HG02970 (cell line): ENCODE results near the gene ZBTB8B.
"Not testable (repeated sequence)": the region's sequence is repeated elsewhere in the genome, so short reads cannot be mapped to it uniquely, and the experiment has no call there.

Experiments used
- ATAC-seq: cut with Tn5 transposase; IDR thresholded peaks from one replicate; pipeline ENCODE4 v1.9.1; 2021; ENCODE audit warnings: mild to moderate bottlenecking, moderate library complexity, moderate number of reproducible peaks; ENCODE audit not compliant: unreplicated experiment, low FRiP score

ZBTB8B gene

GRCh38 chr1:32468791-32469190 is 3.9 kb downstream of the ZBTB8B start:
- no peak for ATAC-seq

- no peak for ATAC-seq
Measured at GRCh38 chr1:32470431-32470830, 5.6 kb downstream of the ZBTB8B start.

GRCh38 chr1:32470991-32471694 is 6.3 kb downstream of the ZBTB8B start:
- ATAC-seq: no peak

GRCh38 chr1:32471695-32472362 is 7.0 kb downstream of the ZBTB8B start:
- ATAC-seq: no peak

GRCh38 chr1:32472966-32473365 is 8.1 kb downstream of the ZBTB8B start:
- ATAC-seq: not testable (repeated sequence)

GRCh38 chr1:32474954-32475353 is 10.1 kb downstream of the ZBTB8B start:
- no peak for ATAC-seq

GRCh38 chr1:32480003-32480402 is 15.1 kb downstream of the ZBTB8B start:
- ATAC-seq: no peak

- no peak for ATAC-seq
Measured at GRCh38 chr1:32480761-32481160, 15.9 kb downstream of the ZBTB8B start.

GRCh38 chr1:32481788-32482187 is 16.9 kb downstream of the ZBTB8B start:
- not testable (repeated sequence) for ATAC-seq

GRCh38 chr1:32485554-32486255 is 20.8 kb downstream of the ZBTB8B start:
- no peak for ATAC-seq

- ATAC-seq: no peak
Measured at GRCh38 chr1:32486463-32487113, 21.7 kb downstream of the ZBTB8B start.

- ATAC-seq: no peak
Measured at GRCh38 chr1:32487182-32487581, 22.3 kb downstream of the ZBTB8B start.

- ATAC-seq: no peak
Measured at GRCh38 chr1:32489774-32490454, 25.0 kb downstream of the ZBTB8B start.

- no peak for ATAC-seq
Measured at GRCh38 chr1:32491386-32491785, 26.5 kb downstream of the ZBTB8B start.

- no peak for ATAC-seq
Measured at GRCh38 chr1:32494196-32494595, 29.3 kb downstream of the ZBTB8B start.

GRCh38 chr1:32494711-32495337 is 30.0 kb downstream of the ZBTB8B start:
- ATAC-seq: no peak

- no peak for ATAC-seq
Measured at GRCh38 chr1:32496127-32496526, 31.3 kb downstream of the ZBTB8B start.

GRCh38 chr1:32498751-32499150 is 33.9 kb downstream of the ZBTB8B start:
- ATAC-seq: no peak

- ATAC-seq: peak; percentile 55
Measured at GRCh38 chr1:32500387-32501209, 35.7 kb downstream of the ZBTB8B start.
